K562 treated with DMSO at 1 percent for 12 hours (cell line): Measurements from ENCODE around the gene NMU. TPM values are rescaled to one million over a fixed set of nuclear protein-coding genes. Genes with fewer than 3 reads are reported as not detected.

Source experiments
- total RNA-seq: library from RNA; unstranded; fragments of 300-600 nt; gene quantifications from 2 replicates; pipeline ENCODE4 v1.2.3, GENCODE V29; 2022; ENCODE audit not compliant: insufficient read depth

Gene NMU
- total RNA-seq = 387 and 412 TPM in 2 replicates

GRCh38 chr4:55635741-55636655 is at the start of gene NMU:
NMU (minus strand) TSS chr4:55636298; CDS start chr4:55636192, 106 bp downstream.

DNA sequence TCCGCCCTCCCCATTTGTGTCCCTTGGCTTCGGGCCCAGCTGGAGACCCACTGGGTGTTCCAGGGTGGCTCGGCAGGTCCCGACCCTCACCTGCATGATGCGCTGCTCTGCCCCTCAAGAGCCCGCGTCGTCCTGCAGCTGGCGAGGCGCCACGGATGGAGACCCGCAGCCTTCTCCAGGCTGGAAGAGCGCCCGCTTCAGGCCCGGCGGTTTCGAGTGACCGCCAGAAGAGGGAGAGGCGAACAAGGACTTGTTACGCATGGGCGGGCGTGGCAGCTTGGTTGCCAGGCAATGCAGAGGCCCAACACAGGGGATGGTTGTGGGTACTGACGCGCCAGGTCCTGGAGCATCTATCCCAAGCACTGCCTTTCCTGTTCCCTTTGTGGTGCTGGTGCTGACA is 44.1 kb downstream of the NMU start, which contains the start of gene PDCL2:
Gene PDCL2 (minus strand): TSS at position 232 of the 400 bp plus-strand sequence. CDS start 136 bp downstream, at position 96.

DNA sequence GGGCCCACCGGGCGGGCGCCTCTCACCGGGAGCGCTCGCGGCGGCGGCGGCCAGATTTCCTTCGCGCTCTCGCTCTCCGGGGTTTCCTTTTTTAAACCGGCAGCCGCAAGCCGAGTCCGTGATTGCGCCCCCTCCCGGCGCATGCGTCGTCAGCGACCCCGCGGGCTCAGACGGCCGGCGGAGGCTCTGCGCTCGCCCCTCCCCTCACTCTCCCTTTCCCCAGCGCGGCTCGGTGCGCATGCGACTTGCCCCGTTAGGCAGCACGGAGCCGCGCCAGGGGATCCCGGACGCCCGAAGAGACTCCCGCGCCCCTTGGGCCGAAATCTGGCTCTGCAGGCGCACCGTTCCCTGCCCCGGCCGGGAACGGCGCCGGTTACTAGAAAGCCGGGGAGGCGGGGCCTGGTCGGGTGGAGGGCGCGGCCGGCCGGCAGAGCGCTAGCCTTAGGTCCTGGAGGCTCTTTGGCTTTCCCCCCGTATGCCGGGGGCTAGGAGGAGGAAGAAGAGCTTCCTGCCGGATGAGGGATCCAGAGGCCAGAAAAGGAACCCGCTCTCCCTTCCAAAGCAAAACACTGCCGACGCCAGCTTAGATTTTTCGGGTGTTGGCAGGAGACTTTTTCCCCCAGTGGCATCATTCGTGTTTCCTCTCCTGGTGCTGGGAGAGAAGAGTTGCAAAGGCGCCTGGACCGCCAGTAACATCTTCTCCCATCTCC is 89.2 kb downstream of the NMU start, which contains the start of gene CLOCK:
Gene CLOCK (minus strand): TSS at position 154 of the 710 bp plus-strand sequence. CDS start 64,124 bp downstream, outside the sequence.

Other genes starting within 250 kb of the NMU start
- 56.8 and 78.6 TPM in 2 replicates for gene TMEM165, start 240.3 kb downstream of the NMU start, total RNA-seq
- gene CLOCK, start 89.4 kb downstream of the NMU start, total RNA-seq = 1.3 and 12.8 TPM in 2 replicates
- not detected in 2 replicates for gene PDCL2, start 44.1 kb downstream of the NMU start, total RNA-seq
- gene EXOC1L, start 183.5 kb upstream of the NMU start, total RNA-seq = 1.5 and 3.2 TPM in 2 replicates
- gene EXOC1, start 217.3 kb upstream of the NMU start, total RNA-seq = 9.7 and 34.4 TPM in 2 replicates